H9 (cell line): Measurements from ENCODE around the gene GLP2R. TPM values are rescaled to one million over a fixed set of nuclear protein-coding genes. Genes with fewer than 3 reads are reported as not detected.

Experiments used
- DNase-seq: peaks from one replicate; pipeline ENCODE4 v3.0.0-alpha.2; 2017
- H2AFZ ChIP-seq: one replicate; pipeline ENCODE4 v1.6.1; 2013; ENCODE audit warnings: mild to moderate bottlenecking, low read length, control low read depth, moderate library complexity
- H2AK5ac ChIP-seq: 2 replicates; pipeline ENCODE4 v1.6.1; 2013; ENCODE audit warnings: low read length, control low read depth, mixed read lengths; ENCODE audit not compliant: insufficient read length
- H2BK120ac ChIP-seq: one replicate; pipeline ENCODE4 v1.6.1; 2013; ENCODE audit warnings: low read depth, mild to moderate bottlenecking, low read length, control low read depth, inconsistent platforms; ENCODE audit not compliant: poor library complexity, severe bottlenecking
- H2BK12ac ChIP-seq: 2 replicates; pipeline ENCODE4 v1.6.1; 2013; ENCODE audit warnings: low read length, control low read depth, mixed read lengths, low read depth; ENCODE audit not compliant: insufficient read length
- H2BK15ac ChIP-seq: 2 replicates; pipeline ENCODE4 v1.6.1; 2013; ENCODE audit warnings: low read depth, low read length, control low read depth
- H2BK20ac ChIP-seq: one replicate; pipeline ENCODE4 v1.6.1; 2013; ENCODE audit warnings: low read depth, mild to moderate bottlenecking, low read length, control low read depth, inconsistent platforms; ENCODE audit not compliant: poor library complexity, severe bottlenecking
- H2BK5ac ChIP-seq: 2 replicates; pipeline ENCODE4 v1.6.1; 2013; ENCODE audit warnings: low read length, control low read depth, mixed read lengths; ENCODE audit not compliant: insufficient read length
- H3K14ac ChIP-seq: 2 replicates; pipeline ENCODE4 v1.6.1; 2013; ENCODE audit warnings: low read length, control low read depth; ENCODE audit not compliant: insufficient read depth
- H3K18ac ChIP-seq: 2 replicates; pipeline ENCODE4 v1.6.1; 2013; ENCODE audit warnings: low read depth, mild to moderate bottlenecking, mixed read lengths, low read length, control low read depth; ENCODE audit not compliant: insufficient read length
- H3K23ac ChIP-seq: 2 replicates; pipeline ENCODE4 v1.6.1; 2013; ENCODE audit warnings: low read length, control low read depth, mixed read lengths, low read depth; ENCODE audit not compliant: insufficient read length
- H3K23me2 ChIP-seq: 2 replicates; pipeline ENCODE4 v1.6.1; 2013; ENCODE audit warnings: low read depth, mild to moderate bottlenecking, mixed read lengths, low read length, control low read depth; ENCODE audit not compliant: insufficient read length, poor library complexity, severe bottlenecking
- H3K27ac ChIP-seq: 2 replicates; pipeline ENCODE4 v1.5.1; 2013; ENCODE audit warnings: low read length, control low read depth, mixed read lengths, low read depth; ENCODE audit not compliant: insufficient read length
- H3K27me3 ChIP-seq: 2 replicates; pipeline ENCODE4 v1.6.1; 2013; ENCODE audit warnings: low read length, control low read depth, inconsistent platforms; ENCODE audit not compliant: insufficient read depth
- H3K4ac ChIP-seq: 2 replicates; pipeline ENCODE4 v1.6.1; 2013; ENCODE audit warnings: low read depth, mild to moderate bottlenecking, control low read depth, inconsistent platforms, low read length, moderate library complexity
- H3K4me1 ChIP-seq: 2 replicates; pipeline ENCODE4 v1.6.1; 2013; ENCODE audit warnings: low read length, control low read depth, inconsistent platforms; ENCODE audit not compliant: insufficient read depth
- H3K4me2 ChIP-seq: 2 replicates; pipeline ENCODE4 v1.6.1; 2013; ENCODE audit warnings: low read length, control low read depth, mixed read lengths; ENCODE audit not compliant: insufficient read length, insufficient read depth
- H3K56ac ChIP-seq: 2 replicates; pipeline ENCODE4 v1.6.1; 2013; ENCODE audit warnings: low read depth, mild to moderate bottlenecking, mixed read lengths, low read length, control low read depth; ENCODE audit not compliant: insufficient read length
- H3K79me1 ChIP-seq: 2 replicates; pipeline ENCODE4 v1.6.1; 2013; ENCODE audit warnings: low read depth, mild to moderate bottlenecking, moderate library complexity, low read length, control low read depth, inconsistent platforms; ENCODE audit not compliant: insufficient read depth, poor library complexity, severe bottlenecking
- H3K79me2 ChIP-seq: 2 replicates; pipeline ENCODE4 v1.6.1; 2013; ENCODE audit warnings: low read length, control low read depth, inconsistent platforms; ENCODE audit not compliant: insufficient read depth
- H3K9ac ChIP-seq: 2 replicates; pipeline ENCODE4 v1.6.1; 2013; ENCODE audit warnings: low read length, control low read depth, mixed read lengths; ENCODE audit not compliant: insufficient read length; ENCODE audit errors: extremely low read depth
- H3K9me3 ChIP-seq: one replicate; pipeline ENCODE4 v1.6.1; 2013; ENCODE audit warnings: low read depth, low read length, inconsistent platforms; ENCODE audit not compliant: control insufficient read depth
- H3T11ph ChIP-seq: one replicate; pipeline ENCODE4 v1.6.1; 2013; ENCODE audit warnings: mild to moderate bottlenecking, low read length, control low read depth, inconsistent platforms
- H4K20me1 ChIP-seq: one replicate; pipeline ENCODE4 v1.6.1; 2013; ENCODE audit not compliant: control insufficient read depth, insufficient read length, insufficient read depth
- H4K5ac ChIP-seq: 2 replicates; pipeline ENCODE4 v1.6.1; 2013; ENCODE audit warnings: low read depth, mild to moderate bottlenecking, mixed read lengths, low read length, control low read depth; ENCODE audit not compliant: insufficient read length
- H4K8ac ChIP-seq: replicated peaks from 2 replicates; pipeline ENCODE4 v1.6.1; 2013; ENCODE audit warnings: low read length, control low read depth, mixed read lengths, low read depth; ENCODE audit not compliant: insufficient read length
- H4K91ac ChIP-seq: 2 replicates; pipeline ENCODE4 v1.6.1; 2013; ENCODE audit warnings: low read depth, mild to moderate bottlenecking, moderate library complexity, mixed read lengths, low read length, control low read depth; ENCODE audit not compliant: insufficient read length
- H3K27ac Mint-ChIP-seq, 3 experiments: 2 replicates in 2 of 3; 3 replicates in 1 of 3; pipeline ENCODE4 v1.8.0; 2020 to 2021; ENCODE audit warnings: mixed read lengths in 3 of 3, mild to moderate bottlenecking in 1 of 3, moderate library complexity in 1 of 3
- H3K27me3 Mint-ChIP-seq: 2 replicates; pipeline ENCODE4 v1.8.0; 2021; ENCODE audit warnings: low read depth, mild to moderate bottlenecking, moderate library complexity, mixed read lengths
- H3K36me3 Mint-ChIP-seq, 3 experiments: 2 replicates in 2 of 3; 3 replicates in 1 of 3; pipeline ENCODE4 v1.8.0; 2020 to 2021; ENCODE audit warnings: low read depth in 3 of 3, mixed read lengths in 3 of 3; ENCODE audit not compliant: insufficient read depth in 1 of 3
- H3K4me1 Mint-ChIP-seq, 2 experiments: 2 replicates each; pipeline ENCODE4 v1.8.0; 2020; ENCODE audit warnings: mixed read lengths in 2 of 2
- H3K4me3 Mint-ChIP-seq, 2 experiments: 2 replicates in 1 of 2; 3 replicates in 1 of 2; pipeline ENCODE4 v1.8.0; 2020 to 2021; ENCODE audit warnings: mild to moderate bottlenecking in 2 of 2, mixed read lengths in 2 of 2, moderate library complexity in 1 of 2
- H3K9me3 Mint-ChIP-seq, 2 experiments: 2 replicates in 1 of 2; 3 replicates in 1 of 2; pipeline ENCODE4 v1.8.0; 2020; ENCODE audit warnings: mild to moderate bottlenecking in 2 of 2, mixed read lengths in 2 of 2, moderate library complexity in 1 of 2
- WGBS: extraction: QIAGEN DNeasy Blood & Tissue Kit; methylation state at CpG from one replicate; pipeline ENCODE4 v1.1.7; 2013; ENCODE audit warnings: missing lambda C conversion rate, low lambda C conversion rate, mixed read lengths; ENCODE audit not compliant: insufficient read length; ENCODE audit errors: extremely low coverage; 5-methylcytosine and 5-hydroxymethylcytosine counted together
- total RNA-seq: library from RNA; stranded (reverse); gene quantifications from 2 replicates; pipeline ENCODE4 v1.2.1, GENCODE V29; 2021
- TF ChIP-seq, protein P1 (sequence below): fragments of 200-600 bp; sonication (generic); conservative IDR thresholded peaks from 3 replicates; pipeline ENCODE4 v1.8.0; 2021; ENCODE audit warnings: antibody characterized with exemption, mild to moderate bottlenecking

Gene GLP2R
- total RNA-seq, 1 experiment from 2014 or later, result not detected

DNA sequence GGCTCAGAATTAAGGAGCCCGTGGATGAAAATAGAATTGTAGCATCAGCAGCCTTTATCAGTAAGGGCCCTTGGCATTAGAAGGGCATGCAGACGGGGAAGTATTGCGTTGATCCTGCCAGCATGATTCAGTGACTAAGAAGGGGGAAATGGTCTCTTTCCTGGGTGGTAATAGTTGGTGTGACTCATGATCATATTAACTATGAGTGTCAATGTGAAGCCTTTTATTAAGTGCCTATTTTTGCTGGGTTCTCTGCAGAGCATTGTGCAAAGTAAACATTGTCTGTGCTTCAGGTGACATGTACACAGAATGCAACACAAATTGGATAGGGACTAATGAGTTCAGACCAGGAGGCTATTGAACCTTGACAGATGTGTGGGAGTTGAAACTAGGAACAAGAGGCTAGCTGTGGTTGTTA lies 54.9 kb downstream of the GLP2R start:
- H3K79me1 ChIP-seq, result no peaks in the 10 kb centered on the region
- H3K4me1 Mint-ChIP-seq, result peaks cover 3% of the 10 kb centered on the region in 2 experiments; a peak in 3 of 4 replicates
- no peak overlapping the region for H3K4me2 ChIP-seq
- H3T11ph ChIP-seq, result no peak overlapping the region
- no peak overlapping the region for H2BK120ac ChIP-seq
- no peak overlapping the region for H3K27ac ChIP-seq
- H3K9me3 ChIP-seq, result no peaks in the 10 kb centered on the region
- H2AK5ac ChIP-seq, result no peak overlapping the region
- H3K4me3 Mint-ChIP-seq, result no peak overlapping the region
- H3K27me3 Mint-ChIP-seq, result peaks cover 3% of the 10 kb centered on the region
- no peak overlapping the region for H4K5ac ChIP-seq
- no peak for DNase-seq
- H3K23ac ChIP-seq, result no peak overlapping the region
- H3K9me3 Mint-ChIP-seq, result peaks cover 29 to 33% of the 10 kb centered on the region in 2 experiments
- H3K4me1 ChIP-seq, result no peaks in the 10 kb centered on the region
- H3K27ac Mint-ChIP-seq, result no peak overlapping the region
- no peak overlapping the region for H4K8ac ChIP-seq
- H4K91ac ChIP-seq, result no peak overlapping the region
- H3K18ac ChIP-seq, result no peak overlapping the region
- WGBS, result no CpG with 5 or more reads among the region's 3 CpGs
- no peaks in the 10 kb centered on the region for H3K79me2 ChIP-seq
- peaks cover 0 to 7% (median 7%) of the 10 kb centered on the region in 3 experiments; a peak in 2 of 7 replicates for H3K36me3 Mint-ChIP-seq
- no peak overlapping the region for H2BK20ac ChIP-seq
- no peak overlapping the region for H3K14ac ChIP-seq
- H2BK5ac ChIP-seq, result no peak overlapping the region
- no peak overlapping the region for H2BK12ac ChIP-seq
- TF ChIP-seq, protein P1, sequence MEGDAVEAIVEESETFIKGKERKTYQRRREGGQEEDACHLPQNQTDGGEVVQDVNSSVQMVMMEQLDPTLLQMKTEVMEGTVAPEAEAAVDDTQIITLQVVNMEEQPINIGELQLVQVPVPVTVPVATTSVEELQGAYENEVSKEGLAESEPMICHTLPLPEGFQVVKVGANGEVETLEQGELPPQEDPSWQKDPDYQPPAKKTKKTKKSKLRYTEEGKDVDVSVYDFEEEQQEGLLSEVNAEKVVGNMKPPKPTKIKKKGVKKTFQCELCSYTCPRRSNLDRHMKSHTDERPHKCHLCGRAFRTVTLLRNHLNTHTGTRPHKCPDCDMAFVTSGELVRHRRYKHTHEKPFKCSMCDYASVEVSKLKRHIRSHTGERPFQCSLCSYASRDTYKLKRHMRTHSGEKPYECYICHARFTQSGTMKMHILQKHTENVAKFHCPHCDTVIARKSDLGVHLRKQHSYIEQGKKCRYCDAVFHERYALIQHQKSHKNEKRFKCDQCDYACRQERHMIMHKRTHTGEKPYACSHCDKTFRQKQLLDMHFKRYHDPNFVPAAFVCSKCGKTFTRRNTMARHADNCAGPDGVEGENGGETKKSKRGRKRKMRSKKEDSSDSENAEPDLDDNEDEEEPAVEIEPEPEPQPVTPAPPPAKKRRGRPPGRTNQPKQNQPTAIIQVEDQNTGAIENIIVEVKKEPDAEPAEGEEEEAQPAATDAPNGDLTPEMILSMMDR, result no peak
- H3K9ac ChIP-seq, result no peak overlapping the region
- H2AFZ ChIP-seq, result no peak overlapping the region
- H3K56ac ChIP-seq, result no peak overlapping the region
- H2BK15ac ChIP-seq, result no peak overlapping the region
- no peaks in the 10 kb centered on the region for H3K27me3 ChIP-seq
- no peak overlapping the region for H3K4ac ChIP-seq
- no peaks in the 10 kb centered on the region for H4K20me1 ChIP-seq
- no peaks in the 10 kb centered on the region for H3K23me2 ChIP-seq
